NOMO-1 treated with DMSO at 0.1 percent for 48 hours (cell line): ENCODE data around the gene ZRSR2.

Experiments used
- DNase-seq: peaks from one replicate; lab custom pipeline; 2025; ENCODE audit not compliant: unreplicated experiment; lab: John Stamatoyannopoulos, UW

ZRSR2 gene

DNA sequence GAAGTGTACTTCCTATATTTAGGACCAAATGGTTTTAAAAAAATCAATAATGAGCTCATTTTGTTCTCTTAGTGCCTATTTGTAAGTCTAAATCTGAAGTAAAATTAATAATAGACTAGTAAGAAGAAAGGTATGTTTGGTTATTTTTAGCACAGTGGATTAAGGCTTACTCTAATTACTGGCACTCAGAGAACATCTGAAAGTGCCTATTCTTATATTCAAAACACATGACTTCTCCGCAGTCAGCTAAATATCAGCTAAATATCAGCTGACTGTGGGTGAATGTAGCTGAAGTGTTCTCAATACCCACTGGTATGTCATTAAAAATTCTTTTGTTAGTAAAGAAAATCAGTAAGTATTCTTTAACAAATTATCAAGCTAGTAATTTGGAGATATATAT lies 58.3 kb downstream of the ZRSR2 start:
- no peak for DNase-seq

DNA sequence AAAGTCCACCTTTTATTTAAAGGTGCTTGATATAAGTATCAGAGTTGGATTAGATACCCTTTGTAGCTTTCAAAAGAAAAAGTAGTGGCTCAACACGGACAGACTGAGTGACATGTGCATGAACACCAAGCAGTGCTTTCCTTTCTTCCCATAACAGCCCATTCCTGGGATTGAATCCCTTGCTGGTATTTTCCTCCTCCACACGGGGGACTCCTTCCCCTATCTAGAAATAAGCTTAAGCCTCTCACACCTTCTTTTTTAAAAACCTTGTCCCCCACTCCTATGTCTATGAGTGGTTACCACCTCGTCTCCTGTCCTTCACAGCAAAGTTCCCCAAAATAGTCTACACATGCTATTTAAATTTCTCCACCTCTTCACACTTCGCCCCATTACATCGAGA lies 59.3 kb downstream of the ZRSR2 start:
- DNase-seq = no peak

DNA sequence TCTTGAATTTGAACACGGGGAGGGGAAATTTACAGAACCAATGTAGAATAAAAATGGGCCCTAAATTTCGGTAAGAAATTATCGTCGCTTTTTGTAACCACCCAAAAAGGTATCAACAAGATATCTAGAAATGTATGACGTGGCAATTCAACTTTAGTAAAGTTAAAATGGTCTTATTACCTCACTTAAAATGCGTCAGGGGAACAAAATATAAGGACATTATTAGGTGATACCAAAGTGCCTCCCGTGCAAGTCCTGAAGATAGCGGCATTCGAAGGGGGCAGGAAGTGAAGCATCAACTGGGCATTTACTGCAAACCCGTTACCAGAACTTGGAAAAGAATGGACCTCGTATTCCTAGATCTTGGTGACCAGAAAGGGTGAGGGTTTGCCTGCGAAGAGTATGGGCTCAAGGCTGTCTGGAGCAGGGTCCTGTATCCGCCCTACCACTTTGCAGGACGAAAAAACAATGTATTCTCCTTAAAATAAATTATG lies 63.3 kb downstream of the ZRSR2 start:
- peak; percentile 25 for DNase-seq

DNA sequence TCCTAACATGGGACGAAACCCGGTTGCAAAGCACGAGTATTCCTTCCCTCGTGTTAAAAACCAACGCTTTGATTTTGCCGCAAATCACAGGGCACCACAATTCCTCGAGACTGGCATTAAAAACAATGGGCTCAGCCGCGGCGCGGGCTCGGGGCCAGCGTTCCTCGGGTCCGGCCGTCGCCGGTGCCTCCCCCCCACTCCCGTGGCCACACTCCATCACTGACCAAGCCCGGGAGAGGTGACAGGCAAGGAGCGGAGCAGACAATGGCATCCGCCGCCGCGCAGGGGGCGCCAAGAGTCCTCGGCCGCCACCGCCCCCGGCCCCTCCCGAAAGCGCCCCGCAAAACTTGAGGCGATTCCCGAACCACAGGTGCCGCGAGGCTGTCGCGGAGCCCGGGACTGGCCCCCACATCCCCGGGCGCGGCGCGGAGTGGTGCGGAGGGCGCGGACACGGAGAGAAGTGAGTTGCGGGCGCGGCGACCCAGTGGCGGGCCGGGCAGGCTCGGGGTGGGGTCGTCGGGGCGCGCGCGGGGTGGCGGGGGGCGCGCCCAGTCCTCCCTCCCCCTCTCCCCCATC lies 63.9 kb downstream of the ZRSR2 start:
- DNase-seq = peak; percentile 32

GRCh38 chrX:15854712-15855567 lies 64.7 kb downstream of the ZRSR2 start, which contains the start of gene AP1S2:
TSS of gene AP1S2 (minus strand) at chrX:15854813. CDS start at chrX:15852524, 2,289 bp downstream.
- peak; percentile 98 for DNase-seq

- peak; percentile 60 for DNase-seq
Observed at GRCh38 chrX:15855568-15856221, 65.4 kb downstream of the ZRSR2 start.

- DNase-seq = peak; percentile 60
Observed at GRCh38 chrX:15856222-15856587, 65.9 kb downstream of the ZRSR2 start.

GRCh38 chrX:15856636-15857035 lies 66.4 kb downstream of the ZRSR2 start:
- DNase-seq = no peak

DNA sequence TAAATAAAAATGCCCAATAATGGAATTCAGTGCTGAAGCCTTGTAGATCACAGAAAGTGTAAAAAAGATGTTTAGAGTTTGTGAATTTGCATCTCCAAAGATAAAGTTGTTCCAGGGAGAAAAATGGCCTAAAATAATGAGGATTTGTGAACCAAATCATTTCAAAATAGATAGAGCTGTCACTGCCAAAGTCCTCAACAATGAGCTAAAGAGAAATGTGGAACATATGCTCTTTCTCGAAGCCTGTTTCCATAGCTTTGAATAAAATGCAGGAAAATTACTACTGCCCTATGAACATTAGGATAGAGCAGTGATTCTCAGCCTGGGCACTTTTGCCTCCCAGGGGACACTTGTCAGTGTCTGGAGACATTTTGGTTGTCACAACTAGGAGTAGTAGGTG lies 67.8 kb downstream of the ZRSR2 start:
- DNase-seq = no peak

- no peak for DNase-seq
Observed at GRCh38 chrX:15860921-15861320, 70.6 kb downstream of the ZRSR2 start.

- peak; percentile 68 for DNase-seq
Observed at GRCh38 chrX:15864023-15864422, 73.7 kb downstream of the ZRSR2 start.

DNA sequence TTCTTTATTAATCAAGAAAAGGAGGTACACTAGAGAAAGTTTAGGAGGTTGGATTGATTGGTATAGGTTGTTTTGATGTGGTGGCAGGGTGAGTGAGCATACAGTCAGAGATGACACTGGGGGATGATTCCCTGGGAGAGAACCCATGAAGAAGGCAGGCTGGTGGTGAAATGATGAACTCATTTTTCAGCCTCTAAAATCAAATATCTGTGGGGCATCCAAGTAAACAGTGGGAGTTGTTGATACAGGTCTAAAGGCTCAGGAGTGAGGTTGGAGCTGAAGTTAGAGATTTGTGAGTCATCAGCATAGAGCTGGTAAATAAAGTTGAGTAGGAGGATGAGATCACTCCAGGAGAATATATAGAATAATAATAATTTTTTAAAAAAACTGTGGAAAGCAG lies 74.3 kb downstream of the ZRSR2 start:
- no peak for DNase-seq

DNA sequence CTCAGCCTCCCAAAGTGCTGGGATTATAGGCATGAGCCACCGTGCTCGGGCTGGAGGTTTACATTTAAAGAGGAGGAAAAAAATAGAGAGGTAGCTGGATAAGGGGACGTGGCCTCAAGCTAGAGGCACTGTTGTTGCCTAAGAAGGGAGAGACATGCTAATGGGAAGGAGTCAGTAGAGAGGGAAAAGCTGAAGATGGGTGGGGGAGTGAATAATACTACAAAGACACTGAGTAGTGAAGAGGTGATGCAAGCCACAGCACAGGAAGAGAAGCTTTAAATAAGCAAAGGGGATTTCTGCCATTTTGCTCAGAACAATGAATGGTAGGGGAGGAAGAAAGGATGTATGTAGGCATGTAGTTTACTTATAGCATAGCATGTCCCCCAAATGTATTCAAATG lies 75.9 kb downstream of the ZRSR2 start:
- no peak for DNase-seq

GRCh38 chrX:15869695-15870094 lies 79.4 kb downstream of the ZRSR2 start:
- DNase-seq = no peak

GRCh38 chrX:15870310-15870709 lies 80.0 kb downstream of the ZRSR2 start:
- no peak for DNase-seq
